Stomach (tissue), 4 donors: ENCODE measurements around the gene ITPKB.

Source experiments
- POLR2A ChIP-seq, 4 donors: fragments of 450-650 bp; IDR thresholded peaks; one replicate each; pipeline ENCODE4 v1.6.1; 2016; ENCODE audit warnings: antibody characterized with exemption in 4 of 4, control low read depth in 2 of 4, mild to moderate bottlenecking in 1 of 4, moderate library complexity in 1 of 4
- POLR2AphosphoS5 ChIP-seq, 3 donors: sonication (generic); formaldehyde crosslinking; IDR thresholded peaks; one replicate each; pipeline ENCODE4 v1.6.1; 2016; ENCODE audit warnings: antibody characterized with exemption in 3 of 3
- TF ChIP-seq, protein P1 (sequence below), 7 experiments: fragments of 450-650 bp in 4 of 7; fragments of 200-600 bp in 3 of 7; sonication (generic) in 3 of 7; IDR thresholded peaks; one replicate each; pipeline ENCODE4 v1.5.1; 2016 to 2019; ENCODE audit warnings: antibody characterized with exemption in 7 of 7, control low read depth in 2 of 7, mild to moderate bottlenecking in 1 of 7

- TF ChIP-seq, protein P1, sequence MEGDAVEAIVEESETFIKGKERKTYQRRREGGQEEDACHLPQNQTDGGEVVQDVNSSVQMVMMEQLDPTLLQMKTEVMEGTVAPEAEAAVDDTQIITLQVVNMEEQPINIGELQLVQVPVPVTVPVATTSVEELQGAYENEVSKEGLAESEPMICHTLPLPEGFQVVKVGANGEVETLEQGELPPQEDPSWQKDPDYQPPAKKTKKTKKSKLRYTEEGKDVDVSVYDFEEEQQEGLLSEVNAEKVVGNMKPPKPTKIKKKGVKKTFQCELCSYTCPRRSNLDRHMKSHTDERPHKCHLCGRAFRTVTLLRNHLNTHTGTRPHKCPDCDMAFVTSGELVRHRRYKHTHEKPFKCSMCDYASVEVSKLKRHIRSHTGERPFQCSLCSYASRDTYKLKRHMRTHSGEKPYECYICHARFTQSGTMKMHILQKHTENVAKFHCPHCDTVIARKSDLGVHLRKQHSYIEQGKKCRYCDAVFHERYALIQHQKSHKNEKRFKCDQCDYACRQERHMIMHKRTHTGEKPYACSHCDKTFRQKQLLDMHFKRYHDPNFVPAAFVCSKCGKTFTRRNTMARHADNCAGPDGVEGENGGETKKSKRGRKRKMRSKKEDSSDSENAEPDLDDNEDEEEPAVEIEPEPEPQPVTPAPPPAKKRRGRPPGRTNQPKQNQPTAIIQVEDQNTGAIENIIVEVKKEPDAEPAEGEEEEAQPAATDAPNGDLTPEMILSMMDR (IDR thresholded peaks at IDR 0.05): no peak
- no peak for TF ChIP-seq POLR2AphosphoS5 (IDR thresholded peaks at IDR 0.05)
- no peak for TF ChIP-seq POLR2A (IDR thresholded peaks at IDR 0.05)
Measured at GRCh38 chr1:226696547-226696946, 42.5 kb downstream of the ITPKB start.
